ENCODE results near the gene CCNQ.
A peak's percentile ranks its signal among the peaks of the same experiment; 100 is the strongest.

The CCNQ gene

DNA sequence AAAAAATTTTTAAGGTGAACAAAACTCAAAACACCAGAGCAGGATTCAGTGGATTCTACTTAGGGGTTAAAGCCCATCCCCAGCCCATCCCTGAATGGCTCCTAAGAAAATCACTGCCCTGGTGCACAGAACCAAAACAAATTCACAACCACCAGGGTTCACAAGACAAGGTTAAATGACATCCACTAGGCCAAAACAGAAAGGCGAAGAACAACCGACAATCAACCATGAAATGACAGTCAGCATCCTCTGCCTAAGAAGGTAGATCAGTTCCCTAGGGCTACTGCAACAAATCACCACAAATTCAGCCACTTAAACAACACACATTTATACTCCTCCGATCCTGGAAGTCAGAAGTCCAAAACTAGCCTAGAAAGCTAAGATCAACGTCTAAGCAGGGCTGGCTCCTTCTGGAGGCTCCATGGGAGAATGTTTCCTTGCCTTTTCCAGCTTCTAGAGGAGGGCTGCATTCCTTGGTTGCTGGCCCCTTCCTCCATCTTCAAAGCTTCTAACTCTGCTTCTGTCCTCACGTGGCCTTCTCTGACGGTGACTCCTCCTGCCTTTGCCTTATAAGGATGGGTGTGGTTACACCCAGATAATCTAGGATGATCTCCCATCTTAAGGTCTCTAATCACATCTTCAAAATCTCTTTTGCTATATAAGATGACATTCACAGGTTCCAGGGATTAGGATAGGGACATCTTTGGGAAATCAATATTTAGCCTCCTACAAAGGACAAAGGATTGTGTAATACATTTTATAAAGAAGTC lies 1.8 kb downstream of the CCNQ start:
- peak overlapping the region; percentile 78 for H3K4me2 ChIP-seq (ENCODE audit: insufficient read depth, low read length)
- H3K79me2 ChIP-seq (ENCODE audit: insufficient read depth, low read length), result peaks cover 24% of the 10 kb centered on the region
- H3K9ac ChIP-seq (ENCODE audit: low read depth, low read length), result no peak overlapping the region
- ATAC-seq (ENCODE audit: insufficient read depth, low read depth) (no peak), DNase-seq (no peak)
- H3K9me3 ChIP-seq (ENCODE audit: insufficient read depth, low read length, severe bottlenecking), result no peaks in the 10 kb centered on the region
- peaks cover 16% of the 10 kb centered on the region; the same call in 1 of the 2 replicates for H4K20me1 ChIP-seq (ENCODE audit: insufficient read depth, low read length)
- no peaks in the 10 kb centered on the region for H3K27me3 ChIP-seq (ENCODE audit: insufficient read depth, low read length, poor library complexity)
- no peak overlapping the region for H2AFZ ChIP-seq (ENCODE audit: low read depth, low read length)
- peaks cover 31% of the 10 kb centered on the region for H3K4me1 ChIP-seq (ENCODE audit: insufficient read depth, low read length)
- TF ChIP-seq, protein P1, sequence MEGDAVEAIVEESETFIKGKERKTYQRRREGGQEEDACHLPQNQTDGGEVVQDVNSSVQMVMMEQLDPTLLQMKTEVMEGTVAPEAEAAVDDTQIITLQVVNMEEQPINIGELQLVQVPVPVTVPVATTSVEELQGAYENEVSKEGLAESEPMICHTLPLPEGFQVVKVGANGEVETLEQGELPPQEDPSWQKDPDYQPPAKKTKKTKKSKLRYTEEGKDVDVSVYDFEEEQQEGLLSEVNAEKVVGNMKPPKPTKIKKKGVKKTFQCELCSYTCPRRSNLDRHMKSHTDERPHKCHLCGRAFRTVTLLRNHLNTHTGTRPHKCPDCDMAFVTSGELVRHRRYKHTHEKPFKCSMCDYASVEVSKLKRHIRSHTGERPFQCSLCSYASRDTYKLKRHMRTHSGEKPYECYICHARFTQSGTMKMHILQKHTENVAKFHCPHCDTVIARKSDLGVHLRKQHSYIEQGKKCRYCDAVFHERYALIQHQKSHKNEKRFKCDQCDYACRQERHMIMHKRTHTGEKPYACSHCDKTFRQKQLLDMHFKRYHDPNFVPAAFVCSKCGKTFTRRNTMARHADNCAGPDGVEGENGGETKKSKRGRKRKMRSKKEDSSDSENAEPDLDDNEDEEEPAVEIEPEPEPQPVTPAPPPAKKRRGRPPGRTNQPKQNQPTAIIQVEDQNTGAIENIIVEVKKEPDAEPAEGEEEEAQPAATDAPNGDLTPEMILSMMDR (IDR thresholded peaks at IDR 0.05; ENCODE audit: borderline replicate concordance, extremely low read depth, low read length, poor library complexity, severe bottlenecking), result no peak
- no peak for TF ChIP-seq EZH2 (IDR thresholded peaks at IDR 0.05; ENCODE audit: borderline replicate concordance, low read depth, low read length, severe bottlenecking)
- peaks cover 33% of the 10 kb centered on the region for H3K36me3 ChIP-seq (ENCODE audit: insufficient read depth, low read length)
- H3K27ac ChIP-seq (ENCODE audit: low read length), result no peak overlapping the region
- peak overlapping the region in 1 of 2 experiments; percentile 32; a peak in 2 of 4 replicates for H3K4me3 ChIP-seq (ENCODE audit: low read depth in 1 of 2, low read length in 2 of 2)

DNA sequence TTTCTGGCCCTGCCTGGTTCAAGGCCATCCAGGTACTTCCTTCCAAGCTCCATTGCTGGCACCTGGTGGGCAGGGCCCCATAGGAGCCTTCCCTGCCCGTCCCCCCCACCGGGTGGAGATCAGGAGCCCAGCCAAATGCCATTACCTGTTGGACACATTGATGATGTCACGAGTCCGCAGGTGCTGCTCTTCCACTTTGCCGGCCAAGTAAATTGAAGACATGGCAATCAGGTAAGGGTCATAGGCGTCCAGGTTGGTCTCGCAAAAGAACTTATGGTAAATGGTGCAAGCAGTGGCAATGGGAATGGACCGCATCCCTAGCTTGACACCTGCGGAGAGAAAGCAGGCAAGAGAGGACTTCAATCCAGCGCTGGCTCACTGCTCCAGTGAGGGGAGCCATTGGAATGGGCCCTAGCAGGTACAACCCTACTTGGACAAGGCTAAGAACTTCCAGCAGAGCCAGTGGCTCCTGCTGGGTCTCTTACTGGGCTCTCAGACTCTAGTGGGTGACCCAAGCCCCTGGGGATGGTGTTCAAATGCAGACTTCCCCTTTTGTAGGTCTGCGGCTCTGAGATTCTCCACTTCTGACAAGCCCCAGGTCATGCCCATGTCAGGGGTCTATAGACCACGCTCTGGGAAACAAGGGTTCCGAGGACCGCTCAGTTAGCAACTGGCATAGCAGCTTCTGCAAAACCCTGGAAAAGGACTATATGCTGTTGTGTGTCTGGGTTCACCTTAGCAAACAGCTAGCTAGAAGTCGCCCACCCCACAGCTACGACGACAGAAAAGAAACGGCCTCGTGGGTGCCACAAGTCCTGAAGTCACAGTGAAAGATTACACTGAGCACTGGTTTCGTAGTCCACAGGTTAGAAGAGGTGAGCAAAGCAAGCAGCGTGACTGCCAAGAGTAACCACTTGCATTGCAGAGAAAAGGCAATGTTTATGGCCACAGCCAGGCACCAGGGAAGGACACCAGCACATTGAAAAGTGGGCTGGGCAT lies 2.8 kb downstream of the CCNQ start:
- no peak for DNase-seq
- no peaks in the 10 kb centered on the region for H3K9me3 ChIP-seq (ENCODE audit: insufficient read depth, low read length, severe bottlenecking)
- no peak for TF ChIP-seq EZH2 (IDR thresholded peaks at IDR 0.05; ENCODE audit: borderline replicate concordance, low read depth, low read length, severe bottlenecking)
- TF ChIP-seq, protein P1 (IDR thresholded peaks at IDR 0.05; ENCODE audit: borderline replicate concordance, extremely low read depth, low read length, poor library complexity, severe bottlenecking), result no peak
- H3K27ac ChIP-seq (ENCODE audit: low read length), result no peak overlapping the region
- no peak overlapping the region for H3K4me2 ChIP-seq (ENCODE audit: insufficient read depth, low read length)
- H4K20me1 ChIP-seq (ENCODE audit: insufficient read depth, low read length), result peaks cover 18% of the 10 kb centered on the region; the same call in 1 of the 2 replicates
- H3K4me1 ChIP-seq (ENCODE audit: insufficient read depth, low read length), result peaks cover 31% of the 10 kb centered on the region
- ATAC-seq (ENCODE audit: insufficient read depth, low read depth), result no peak
- H3K27me3 ChIP-seq (ENCODE audit: insufficient read depth, low read length, poor library complexity), result no peaks in the 10 kb centered on the region
- peaks cover 44% of the 10 kb centered on the region for H3K36me3 ChIP-seq (ENCODE audit: insufficient read depth, low read length)
- H2AFZ ChIP-seq (ENCODE audit: low read depth, low read length), result no peak overlapping the region
- H3K9ac ChIP-seq (ENCODE audit: low read depth, low read length), result no peak overlapping the region
- peaks cover 24% of the 10 kb centered on the region for H3K79me2 ChIP-seq (ENCODE audit: insufficient read depth, low read length)
- H3K4me3 ChIP-seq (ENCODE audit: low read depth in 1 of 2, low read length in 2 of 2), result no peak overlapping the region

DNA sequence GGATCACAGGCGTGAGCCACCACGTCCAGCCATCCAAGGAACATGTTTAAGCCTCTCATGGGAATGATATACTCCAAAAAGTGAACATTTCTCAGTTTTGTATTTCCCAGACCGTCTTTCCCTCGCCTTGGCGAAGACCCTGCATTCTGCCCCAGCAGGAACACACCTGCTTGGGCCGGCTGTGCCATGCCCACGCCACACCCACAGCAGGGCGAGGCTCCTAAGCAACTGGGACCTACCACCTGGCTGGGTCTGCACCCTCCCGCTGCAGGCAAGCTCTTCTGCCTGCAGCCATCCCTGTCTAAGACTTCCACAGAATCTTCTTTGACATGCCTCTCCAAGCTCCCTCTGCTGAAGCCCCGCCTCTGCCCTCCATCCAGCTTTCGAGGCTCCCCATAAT lies 3.6 kb downstream of the CCNQ start:
- peaks cover 24% of the 10 kb centered on the region for H3K4me1 ChIP-seq (ENCODE audit: insufficient read depth, low read length)
- H3K9ac ChIP-seq (ENCODE audit: low read depth, low read length), result no peak overlapping the region
- no peaks in the 10 kb centered on the region for H3K9me3 ChIP-seq (ENCODE audit: insufficient read depth, low read length, severe bottlenecking)
- H3K4me2 ChIP-seq (ENCODE audit: insufficient read depth, low read length), result no peak overlapping the region
- no peak overlapping the region for H3K4me3 ChIP-seq (ENCODE audit: low read depth in 1 of 2, low read length in 2 of 2)
- peaks cover 24% of the 10 kb centered on the region for H3K79me2 ChIP-seq (ENCODE audit: insufficient read depth, low read length)
- no peak for DNase-seq
- no peak overlapping the region for H2AFZ ChIP-seq (ENCODE audit: low read depth, low read length)
- no peaks in the 10 kb centered on the region for H3K27me3 ChIP-seq (ENCODE audit: insufficient read depth, low read length, poor library complexity)
- H4K20me1 ChIP-seq (ENCODE audit: insufficient read depth, low read length), result peaks cover 18% of the 10 kb centered on the region; the same call in 1 of the 2 replicates
- no peak overlapping the region for H3K27ac ChIP-seq (ENCODE audit: low read length)
- TF ChIP-seq EZH2 (IDR thresholded peaks at IDR 0.05; ENCODE audit: borderline replicate concordance, low read depth, low read length, severe bottlenecking), result no peak
- TF ChIP-seq, protein P1 (IDR thresholded peaks at IDR 0.05; ENCODE audit: borderline replicate concordance, extremely low read depth, low read length, poor library complexity, severe bottlenecking), result no peak
- ATAC-seq (ENCODE audit: insufficient read depth, low read depth), result no peak
- peaks cover 50% of the 10 kb centered on the region for H3K36me3 ChIP-seq (ENCODE audit: insufficient read depth, low read length)
